K562 (cell line): ENCODE results near the gene ARHGAP24. TPM values are rescaled to one million over a fixed set of nuclear protein-coding genes. Genes with fewer than 3 reads are reported as not detected.

Experiments used
- ATAC-seq: fragments of 200-7000 bp; cut with Tn5 transposase; 3 replicates; pipeline ENCODE4 v1.9.1; 2020; ENCODE audit warnings: moderate library complexity
- BruUV-seq: library from RNA; stranded (reverse); fragments of 400-500 nt; replicated peaks from 2 replicates; lab custom pipeline; 2021; lab: Mats Ljungman, UMichigan
- CTCF ChIA-PET: fragments of 300-600 bp; formaldehyde crosslinking; extraction: SDS; loops from one replicate; lab custom pipeline; 2021; ENCODE audit warnings: low intra/inter-chr PET ratio; lab: Yijun Ruan, JAX
- POLR2A ChIA-PET: fragments of 300-600, 350-650 bp; sonication (Branson Sonifier 250); formaldehyde crosslinking; extraction: SDS; loops from one replicate; lab custom pipeline; 2021; ENCODE audit warnings: antibody characterized with exemption, inconsistent platforms; lab: Yijun Ruan, JAX
- DNase-seq, 4 experiments: peaks; one replicate each; pipeline versions ENCODE4 v3.0.0 to v3.0.0-alpha.2; 2011 to 2018; ENCODE audit warnings: low spot score in 3 of 4, mixed read lengths in 3 of 4; ENCODE audit errors: extremely low read depth in 1 of 4
- FAIRE-seq: peaks from 2 replicates; lab custom pipeline; 2011; peaks lifted over from hg19 to GRCh38; lab: Jason Lieb, UNC
- H2AFZ ChIP-seq: 2 replicates; pipeline ENCODE4 v1.6.0; 2011; ENCODE audit warnings: low read depth, low read length, control low read depth, inconsistent platforms
- H3K27ac ChIP-seq: fragments of 200-600 bp; 3 replicates; pipeline ENCODE4 v1.8.0; 2011; ENCODE audit warnings: low read depth, mild to moderate bottlenecking, control low read depth, inconsistent platforms, low read length, moderate library complexity, mixed read lengths; ENCODE audit errors: extremely low read depth
- H3K27me3 ChIP-seq, 2 experiments: fragments of 300-600 bp in 1 of 2; 2 replicates in 1 of 2; 3 replicates in 1 of 2; pipeline versions ENCODE4 v1.6.0 to v1.8.0; 2011; ENCODE audit warnings: inconsistent platforms in 2 of 2, low read length in 2 of 2, mild to moderate bottlenecking in 1 of 2, mixed read lengths in 1 of 2, moderate library complexity in 1 of 2; ENCODE audit not compliant: control insufficient read depth in 2 of 2, insufficient read depth in 2 of 2
- H3K36me3 ChIP-seq: fragments of 300-600 bp; 3 replicates; pipeline ENCODE4 v1.8.0; 2011; ENCODE audit warnings: mild to moderate bottlenecking, low read length, inconsistent platforms; ENCODE audit not compliant: control insufficient read depth, insufficient read depth
- H3K4me1 ChIP-seq, 2 experiments: fragments of 200-600 bp in 1 of 2; replicated peaks in 1 of 2; 2 replicates in 1 of 2; 3 replicates in 1 of 2; pipeline versions ENCODE4 v1.5.1 to v1.8.0; 2011; ENCODE audit warnings: inconsistent platforms in 2 of 2, low read length in 2 of 2, mild to moderate bottlenecking in 1 of 2, mixed read lengths in 1 of 2, moderate library complexity in 1 of 2; ENCODE audit not compliant: control insufficient read depth in 2 of 2, insufficient read depth in 2 of 2
- H3K4me2 ChIP-seq: 2 replicates; pipeline ENCODE4 v1.6.1; 2011; ENCODE audit warnings: low read length, control low read depth, inconsistent platforms, mixed read lengths; ENCODE audit not compliant: insufficient read depth
- H3K4me3 ChIP-seq: fragments of 200-600 bp; sonication (generic), shearing (Covaris generic); 2 replicates; pipeline ENCODE4 v1.5.1; 2016; ENCODE audit warnings: control low read depth, inconsistent platforms
- H3K79me2 ChIP-seq: fragments of 200-600 bp; 3 replicates; pipeline ENCODE4 v1.8.0; 2011; ENCODE audit warnings: low read length, inconsistent platforms; ENCODE audit not compliant: control insufficient read depth, insufficient read depth
- H3K9ac ChIP-seq, 2 experiments: 2 replicates each; pipeline versions ENCODE4 v1.6.0 to v1.6.1; 2011; ENCODE audit warnings: low read depth in 2 of 2, low read length in 2 of 2, control low read depth in 1 of 2, inconsistent platforms in 1 of 2, mild to moderate bottlenecking in 1 of 2, mixed read lengths in 1 of 2; ENCODE audit not compliant: insufficient read depth in 1 of 2
- H3K9me1 ChIP-seq: one replicate; pipeline ENCODE4 v1.6.0; 2011; ENCODE audit warnings: inconsistent platforms, mild to moderate bottlenecking, low read length, moderate library complexity; ENCODE audit not compliant: control insufficient read depth, insufficient read depth
- H3K9me3 ChIP-seq: replicated peaks from 2 replicates; pipeline ENCODE4 v1.5.1; 2011; ENCODE audit warnings: low read depth, low read length, inconsistent platforms; ENCODE audit not compliant: control insufficient read depth, insufficient read depth
- H4K20me1 ChIP-seq: replicated peaks from 2 replicates; pipeline ENCODE4 v1.6.1; 2011; ENCODE audit warnings: low read length, inconsistent platforms, mixed read lengths; ENCODE audit not compliant: control insufficient read depth, insufficient read depth
- CXXC5 ChIP-seq: fragments of 250-450 bp; sonication (Bioruptor Pico); IDR thresholded peaks from 2 replicates; pipeline ENCODE4 v1.8.0; 2022; ENCODE audit warnings: inconsistent platforms, mild to moderate bottlenecking, moderate library complexity
- HCFC1 ChIP-seq: IDR thresholded peaks from 2 replicates; pipeline ENCODE4 v1.6.1; 2012; ENCODE audit warnings: low read depth, low read length, improper control_type of control experiment
- HNRNPK ChIP-seq: fragments of 200-400 bp; formaldehyde crosslinking; IDR thresholded peaks from one replicate; pipeline ENCODE4 v1.6.1; 2018; ENCODE audit warnings: mild to moderate bottlenecking, low read depth, low read length; ENCODE audit not compliant: poor library complexity, severe bottlenecking
- HSF4 ChIP-seq: fragments of 250-450 bp; sonication (Bioruptor Pico); IDR thresholded peaks from 2 replicates; pipeline ENCODE4 v2.1.2; 2022; ENCODE audit warnings: mild to moderate bottlenecking, moderate library complexity, borderline replicate concordance
- SRF ChIP-seq, 2 experiments: fragments of 250-450, 450-650 bp in 1 of 2; sonication (Bioruptor Pico) in 1 of 2; sonication (generic) in 1 of 2; formaldehyde crosslinking; IDR thresholded peaks; 2 replicates each; pipeline versions ENCODE4 v1.5.0 to v1.5.1; 2020 to 2022; ENCODE audit warnings: mild to moderate bottlenecking in 1 of 2, missing genetic modification reagents in 1 of 2
- ZNF41 ChIP-seq: fragments of 250-450 bp; sonication (Bioruptor Pico); conservative IDR thresholded peaks from 2 replicates; pipeline ENCODE4 v1.4.0; 2020; ENCODE audit warnings: mild to moderate bottlenecking
- WGBS: fragments of 100-300 bp; shearing (Covaris generic); methylation state at CpG from one replicate; pipeline ENCODE4 v1.1.6; 2016; ENCODE audit warnings: low coverage, mixed read lengths; ENCODE audit not compliant: insufficient coverage; ENCODE audit errors: missing lambda C conversion rate; 5-methylcytosine and 5-hydroxymethylcytosine counted together
- in situ Hi-C: fragments of 300-500 bp; cut with MboI; formaldehyde crosslinking; loops from 4 replicates; pipeline ENCODE4 v1.15.0; 2018; ENCODE audit warnings: inconsistent platforms, mixed read lengths
- intact Hi-C: fragments of 100-400 bp; cut with micrococcal nuclease; formaldehyde crosslinking; loops from 2 replicates; pipeline ENCODE4 v1.14.2; 2022
- polyA plus RNA-seq, 8 experiments: library from polyadenylated mRNA; depleted of rRNA in 4 of 8; stranded (reverse) in 5 of 8; unstranded in 3 of 8; fragments of >200 nt; fragmentation: Nextera tagmentation in 2 of 8; fragmentation: Illumina TruSeq in 1 of 8; extraction: Ambion mirVana in 2 of 8; extraction: Trizol in 1 of 8; gene quantifications; 2 replicates each; pipeline versions ENCODE4 v1.2.1 to v1.2.3, GENCODE V29; 2011 to 2014; ENCODE audit warnings: inconsistent platforms in 1 of 8, missing spikeins in 1 of 8
- total RNA-seq, 7 experiments: library from RNA; depleted of rRNA in 6 of 7; stranded (reverse); fragments of >200 nt in 6 of 7; fragmentation: Illumina TruSeq in 2 of 7; extraction: Trizol in 2 of 7; gene quantifications; 2 replicates each; pipeline versions ENCODE4 v1.2.1 to v1.2.3, GENCODE V29; 2011 to 2021; ENCODE audit warnings: low replicate concordance in 1 of 7
- TF ChIP-seq, protein P1 (sequence below): fragments of 450-650 bp; formaldehyde crosslinking; IDR thresholded peaks from 2 replicates; pipeline ENCODE4 v1.4.0; 2020; ENCODE audit warnings: mild to moderate bottlenecking, mixed read lengths

The ARHGAP24 gene
- total and polyA plus RNA-seq, 9 of the 15 experiments (the other 6 are each of a cell fraction or from before 2014, with no cell fraction given), result 8.0 to 22.6 (median 14.0) TPM

DNA sequence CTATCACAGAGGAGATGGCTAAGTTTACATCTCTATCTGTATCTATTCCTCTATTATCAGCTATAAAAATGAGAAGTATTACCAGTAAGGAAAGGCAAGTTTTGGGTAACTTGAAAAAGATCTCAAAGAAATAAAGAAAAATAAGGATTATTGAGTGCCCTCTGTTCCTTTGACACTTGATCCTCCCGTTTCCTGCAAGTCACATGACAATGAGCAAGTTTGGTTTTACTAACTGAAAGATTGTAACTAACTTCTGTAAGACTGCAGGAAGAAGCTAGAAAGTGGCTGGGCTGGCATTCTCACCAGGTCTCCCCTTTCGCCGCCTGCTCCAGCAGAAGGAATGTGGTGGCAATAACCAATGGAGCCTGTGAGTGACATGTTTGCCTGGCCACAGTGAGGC lies 59.2 kb downstream of the ARHGAP24 start:
- ChIA-PET POLR2A (no interaction called here), CTCF (no interaction called here)
- no peaks in the 10 kb centered on the region for H3K36me3 ChIP-seq
- H3K4me1 ChIP-seq, result no peaks in the 10 kb centered on the region
- intact Hi-C loops (no loop called here), in situ Hi-C loops (no loop called here)
- DNase-seq (no peak), ATAC-seq (no peak), FAIRE-seq (no peak)
- WGBS, result 50% methylated on average over 3 of the region's 3 CpGs
- H2AFZ ChIP-seq, result 0 out of 2 replicates have a peak overlapping the region, but pooled peaks have one; percentile 15
- no peak overlapping the region for H3K27ac ChIP-seq
- BruUV-seq, result no TSS peak
- H3K27me3 ChIP-seq, result no peaks in the 10 kb centered on the region
- no peaks in the 10 kb centered on the region for H3K79me2 ChIP-seq
- H3K9me3 ChIP-seq, result no peaks in the 10 kb centered on the region
- TF ChIP-seq, protein P1, sequence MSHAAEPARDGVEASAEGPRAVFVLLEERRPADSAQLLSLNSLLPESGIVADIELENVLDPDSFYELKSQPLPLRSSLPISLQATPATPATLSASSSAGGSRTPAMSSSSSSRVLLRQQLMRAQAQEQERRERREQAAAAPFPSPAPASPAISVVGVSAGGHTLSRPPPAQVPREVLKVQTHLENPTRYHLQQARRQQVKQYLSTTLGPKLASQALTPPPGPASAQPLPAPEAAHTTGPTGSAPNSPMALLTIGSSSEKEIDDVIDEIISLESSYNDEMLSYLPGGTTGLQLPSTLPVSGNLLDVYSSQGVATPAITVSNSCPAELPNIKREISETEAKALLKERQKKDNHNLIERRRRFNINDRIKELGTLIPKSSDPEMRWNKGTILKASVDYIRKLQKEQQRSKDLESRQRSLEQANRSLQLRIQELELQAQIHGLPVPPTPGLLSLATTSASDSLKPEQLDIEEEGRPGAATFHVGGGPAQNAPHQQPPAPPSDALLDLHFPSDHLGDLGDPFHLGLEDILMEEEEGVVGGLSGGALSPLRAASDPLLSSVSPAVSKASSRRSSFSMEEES (CRISPR knock-in tag), result peak; percentile 84
- TF ChIP-seq HNRNPK, result no peak
- no peak for TF ChIP-seq HSF4 (CRISPR knock-in tag)
- TF ChIP-seq CXXC5, result no peak
- no peak for TF ChIP-seq SRF (CRISPR knock-in tag; IDR thresholded peaks at IDR 0.05)
- TF ChIP-seq ZNF41 (CRISPR knock-in tag), result no peak
- TF ChIP-seq HCFC1, result no peak
- no peak overlapping the region for H3K4me3 ChIP-seq
- no peak overlapping the region for H3K9ac ChIP-seq
- no peaks in the 10 kb centered on the region for H3K9me1 ChIP-seq
- no peak overlapping the region for H3K4me2 ChIP-seq
- no peaks in the 10 kb centered on the region for H4K20me1 ChIP-seq
